HG03565 (cell line): ENCODE measurements around the gene TENT5C.

Experiments used
- ATAC-seq: cut with Tn5 transposase; IDR thresholded peaks from one replicate; pipeline ENCODE4 v1.9.1; 2021; ENCODE audit warnings: mild to moderate bottlenecking, moderate library complexity; ENCODE audit not compliant: unreplicated experiment

The TENT5C gene

DNA sequence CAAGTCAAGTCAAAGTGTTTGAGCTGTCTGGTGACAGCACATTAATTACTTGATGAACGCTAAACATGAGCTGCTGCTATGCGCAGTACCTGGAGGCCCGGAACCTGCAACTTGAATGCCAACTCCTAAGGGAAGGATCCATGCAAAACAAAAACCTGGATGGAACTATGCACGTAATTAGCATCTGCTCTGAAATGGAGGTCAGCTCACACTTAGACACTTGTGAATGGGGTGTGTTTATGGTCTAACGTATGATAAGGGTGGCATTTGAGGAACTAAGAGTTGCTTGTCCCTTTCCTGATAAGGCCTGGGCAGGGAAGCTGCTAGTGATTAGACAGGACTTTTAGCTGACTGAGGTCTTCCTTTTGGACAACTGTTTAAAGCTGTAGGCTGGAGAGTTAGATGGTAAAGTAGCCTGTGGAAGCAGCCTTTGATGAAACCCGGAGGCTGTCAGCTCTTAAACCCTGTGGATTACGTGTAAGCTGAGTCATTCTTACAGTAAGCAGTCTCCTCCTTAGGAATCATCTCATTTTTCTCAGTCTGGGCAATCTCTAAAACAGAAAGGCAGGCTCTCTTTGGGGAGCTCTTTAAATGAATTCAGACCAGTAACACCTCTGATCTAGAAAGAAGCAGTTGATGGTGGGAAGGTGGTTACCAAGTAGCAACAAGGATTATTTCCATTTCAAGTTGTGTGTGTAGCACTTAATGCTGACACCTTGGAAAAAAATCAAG lies 6.8 kb downstream of the TENT5C start:
- no peak for ATAC-seq

DNA sequence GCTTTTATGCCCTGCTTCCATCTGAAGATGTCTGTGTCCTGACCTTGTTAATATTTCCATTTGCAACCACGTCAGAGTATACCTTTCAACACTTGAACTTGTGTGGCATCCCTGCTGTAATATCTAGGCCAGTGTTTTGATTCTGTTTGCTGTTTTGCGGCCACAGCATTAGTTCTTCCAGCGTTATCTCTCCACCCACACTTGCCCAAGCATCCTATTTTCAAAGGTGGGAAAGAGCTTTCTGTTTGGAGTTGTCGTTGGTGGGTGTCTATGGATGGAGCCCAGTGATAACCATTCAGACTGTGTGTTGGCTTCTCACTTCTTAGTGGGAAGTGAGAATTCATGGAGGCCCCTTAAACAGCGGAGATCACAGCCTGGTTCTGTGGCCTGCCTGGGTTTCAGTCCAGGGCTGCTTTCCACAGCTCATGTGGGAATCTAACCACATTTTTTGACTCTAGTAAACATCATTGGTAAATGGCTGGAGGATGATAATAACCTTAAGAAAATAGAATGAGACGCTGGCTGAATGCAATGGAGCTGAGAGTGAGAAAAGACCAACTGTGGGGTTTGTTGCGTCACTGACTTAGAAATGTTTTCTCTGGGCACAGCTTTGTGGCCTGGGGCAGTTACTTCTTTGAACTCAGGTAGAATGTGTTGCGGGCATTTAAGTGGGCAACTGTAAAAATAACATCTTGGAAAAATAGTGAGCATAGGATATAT lies 7.6 kb downstream of the TENT5C start:
- ATAC-seq: no peak

DNA sequence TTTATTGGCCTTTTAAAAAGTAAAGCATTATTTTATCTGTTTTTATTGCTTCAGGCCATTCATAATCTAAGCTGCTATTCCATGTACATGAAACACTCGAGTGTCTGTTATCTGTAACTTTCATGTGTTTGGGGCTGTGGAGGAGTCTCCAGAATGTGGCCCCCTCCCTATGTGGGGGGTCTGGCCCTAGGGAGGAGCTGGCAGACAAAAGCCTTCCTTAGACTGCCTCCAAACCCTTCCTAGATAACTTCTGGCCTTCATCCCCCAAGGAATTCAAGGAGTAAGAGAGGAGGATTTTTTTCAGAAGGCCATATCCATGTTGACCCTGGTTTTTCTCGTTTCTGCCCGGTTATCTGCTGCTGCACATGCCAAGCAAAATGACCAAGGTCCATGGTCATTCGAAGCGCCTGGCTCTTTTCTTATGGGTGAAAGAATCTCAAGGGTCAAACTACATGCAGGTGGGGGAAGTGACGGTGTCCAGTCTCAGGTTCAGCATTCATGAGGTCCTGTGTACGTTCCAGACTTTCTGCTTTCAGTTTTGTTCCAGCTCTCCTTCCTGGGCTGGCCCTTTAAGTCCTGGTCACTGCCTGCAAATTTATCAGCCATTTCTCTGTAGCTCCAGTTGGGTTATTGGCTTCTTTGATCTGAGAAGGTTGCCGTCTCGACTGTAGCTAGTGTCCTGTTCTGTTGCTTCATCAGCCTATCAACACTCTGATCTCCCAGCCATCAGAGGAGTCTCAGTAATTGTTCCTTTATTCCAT lies 8.3 kb downstream of the TENT5C start:
- ATAC-seq: no peak

DNA sequence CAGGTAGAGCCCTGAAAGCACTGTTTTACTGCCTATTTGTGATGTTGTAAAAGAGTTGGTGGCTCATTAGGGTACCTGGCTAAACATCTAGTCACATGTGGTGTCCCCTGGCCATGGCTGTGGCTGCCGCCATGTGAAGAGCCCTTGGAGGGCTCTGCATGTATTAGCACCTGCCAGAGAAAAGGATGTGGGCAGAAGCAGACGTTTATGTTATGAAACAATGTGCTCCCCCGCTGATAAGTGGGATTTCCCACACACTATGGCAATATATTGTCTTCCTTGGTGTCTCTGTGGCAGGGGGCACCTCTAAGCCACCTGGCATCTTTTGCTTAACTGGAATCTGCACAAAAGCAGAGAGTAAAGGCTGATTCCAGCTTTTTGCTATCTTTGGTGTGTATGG lies 9.6 kb downstream of the TENT5C start:
- ATAC-seq: no peak

DNA sequence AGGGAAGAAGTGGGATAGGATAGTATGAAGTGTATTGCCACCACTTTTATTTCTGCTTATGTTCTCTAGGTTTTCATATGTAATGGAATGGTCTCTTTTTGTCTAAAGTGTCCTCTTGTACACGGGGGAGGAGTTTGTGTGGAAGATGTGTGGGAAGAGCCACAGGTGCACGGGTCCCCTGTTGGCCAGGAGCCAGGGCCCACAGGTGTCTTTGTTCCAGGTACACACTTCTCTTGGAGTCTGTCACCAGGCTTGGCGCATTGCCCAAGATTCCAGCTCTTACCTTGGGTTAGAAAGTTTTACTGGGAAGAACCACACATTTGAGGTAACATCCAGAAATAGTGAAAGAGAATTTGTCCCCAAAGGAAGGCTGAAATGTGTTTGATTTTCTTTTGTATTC lies 10.5 kb downstream of the TENT5C start:
- ATAC-seq: no peak

DNA sequence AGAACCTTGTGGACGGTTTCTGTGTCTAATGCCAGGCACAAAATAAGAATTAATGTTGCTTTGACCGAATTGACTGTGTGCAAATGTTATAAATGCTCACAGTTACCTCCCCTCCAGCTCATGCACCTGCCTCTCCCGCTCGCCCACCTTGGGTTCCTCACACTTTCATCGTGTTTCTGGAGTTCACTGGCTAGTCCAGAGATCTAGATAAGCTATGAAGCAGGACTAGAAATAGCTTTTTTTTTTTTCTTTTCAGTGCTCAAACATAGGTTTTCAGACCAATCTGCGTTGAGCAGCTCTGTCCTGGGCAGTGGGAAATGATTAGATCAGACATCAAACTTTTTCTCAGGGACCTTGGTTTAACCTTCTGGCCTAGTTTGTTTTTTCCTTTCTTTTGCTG lies 11.1 kb downstream of the TENT5C start:
- no peak for ATAC-seq

DNA sequence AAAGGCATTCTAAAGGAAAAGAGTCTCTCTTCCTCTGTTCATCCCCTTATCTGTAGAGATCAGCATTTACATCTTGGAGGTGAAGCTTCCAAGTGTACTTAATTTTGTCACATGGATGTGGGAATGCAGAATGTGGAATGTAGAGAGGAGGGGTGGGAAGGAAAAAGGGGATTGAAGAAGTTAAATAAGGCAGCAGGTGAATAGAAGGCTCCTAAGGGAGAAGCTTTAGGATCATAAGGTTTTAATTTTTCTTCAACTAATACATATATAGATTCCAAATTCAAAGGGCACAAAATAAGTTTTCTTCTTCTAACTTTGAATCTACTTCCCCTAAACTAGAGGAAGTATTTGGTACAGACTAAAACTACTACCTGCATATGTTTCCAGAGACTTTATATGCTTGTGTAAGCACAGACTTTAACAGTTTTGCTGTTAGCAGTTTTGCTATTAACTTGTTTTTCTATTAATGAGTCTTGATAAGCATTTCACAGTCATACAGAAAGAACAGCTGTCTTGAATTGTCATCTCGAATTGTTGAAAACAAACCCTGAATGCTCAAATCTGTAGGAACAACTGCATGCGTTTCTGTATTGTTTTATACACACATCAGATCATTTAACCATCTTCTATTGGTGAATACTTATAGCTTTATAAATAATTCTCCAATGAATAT lies 12.7 kb downstream of the TENT5C start:
- ATAC-seq: no peak

DNA sequence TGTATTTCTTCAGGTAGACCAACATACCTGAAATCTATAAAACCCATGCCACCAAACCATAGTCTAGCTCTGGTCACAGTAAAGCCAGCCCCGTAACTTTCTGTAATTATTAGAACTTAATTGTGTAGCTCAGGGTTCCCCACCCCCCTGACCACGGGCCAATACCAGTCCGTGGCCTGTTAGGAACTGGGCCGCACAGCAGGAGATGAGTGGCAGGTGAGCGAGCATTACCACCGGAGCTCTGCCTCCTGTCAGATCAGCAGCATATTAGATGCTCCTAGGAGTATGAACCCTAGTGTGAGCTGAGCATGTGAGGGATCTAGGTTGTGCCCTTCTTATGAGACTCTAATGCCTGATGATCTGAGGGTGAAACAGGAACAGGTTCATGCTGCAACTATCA lies 14.6 kb downstream of the TENT5C start:
- ATAC-seq: no peak

DNA sequence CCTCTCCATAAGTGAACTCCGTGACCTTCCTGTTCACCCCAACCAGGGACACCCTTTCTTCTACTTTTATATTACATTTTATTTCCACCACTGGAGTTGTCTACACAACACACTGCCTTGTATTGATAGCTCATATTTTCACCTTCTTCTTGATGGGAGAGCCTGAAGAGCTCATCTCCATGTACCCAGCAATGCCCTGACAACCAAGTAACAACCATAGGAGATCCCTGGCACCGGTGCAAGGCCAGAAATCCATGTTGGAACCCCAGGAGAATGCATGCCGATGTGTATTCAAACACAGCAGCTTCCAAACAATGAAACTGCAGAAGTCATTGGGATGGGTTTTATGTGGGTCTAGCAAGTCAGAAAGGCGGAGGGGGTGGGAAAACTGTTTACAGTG lies 15.5 kb downstream of the TENT5C start:
- no peak for ATAC-seq

DNA sequence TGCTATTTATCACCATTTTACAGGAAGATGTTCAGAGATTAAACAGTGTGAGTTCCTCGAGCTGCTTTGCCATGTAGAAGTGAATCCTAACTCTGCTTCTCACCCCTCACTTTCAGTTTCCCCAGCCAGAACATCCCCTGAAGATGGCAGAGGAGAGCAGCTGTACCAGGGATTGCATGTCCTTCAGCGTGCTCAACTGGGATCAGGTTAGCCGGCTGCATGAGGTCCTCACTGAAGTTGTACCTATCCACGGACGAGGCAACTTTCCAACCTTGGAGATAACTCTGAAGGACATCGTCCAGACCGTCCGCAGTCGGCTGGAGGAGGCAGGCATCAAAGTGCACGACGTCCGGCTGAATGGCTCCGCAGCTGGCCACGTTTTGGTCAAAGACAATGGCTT lies 16.9 kb downstream of the TENT5C start:
- no peak for ATAC-seq

DNA sequence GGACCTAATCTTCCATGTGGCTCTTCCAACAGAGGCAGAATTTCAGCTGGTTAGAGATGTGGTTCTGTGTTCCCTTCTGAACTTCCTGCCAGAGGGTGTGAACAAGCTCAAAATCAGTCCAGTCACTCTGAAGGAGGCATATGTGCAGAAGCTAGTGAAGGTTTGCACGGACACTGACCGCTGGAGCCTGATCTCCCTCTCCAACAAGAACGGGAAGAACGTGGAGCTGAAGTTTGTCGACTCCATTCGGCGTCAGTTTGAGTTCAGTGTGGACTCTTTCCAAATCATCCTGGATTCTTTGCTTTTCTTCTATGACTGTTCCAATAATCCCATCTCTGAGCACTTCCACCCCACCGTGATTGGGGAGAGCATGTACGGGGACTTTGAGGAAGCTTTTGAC lies 17.3 kb downstream of the TENT5C start:
- ATAC-seq: no peak

DNA sequence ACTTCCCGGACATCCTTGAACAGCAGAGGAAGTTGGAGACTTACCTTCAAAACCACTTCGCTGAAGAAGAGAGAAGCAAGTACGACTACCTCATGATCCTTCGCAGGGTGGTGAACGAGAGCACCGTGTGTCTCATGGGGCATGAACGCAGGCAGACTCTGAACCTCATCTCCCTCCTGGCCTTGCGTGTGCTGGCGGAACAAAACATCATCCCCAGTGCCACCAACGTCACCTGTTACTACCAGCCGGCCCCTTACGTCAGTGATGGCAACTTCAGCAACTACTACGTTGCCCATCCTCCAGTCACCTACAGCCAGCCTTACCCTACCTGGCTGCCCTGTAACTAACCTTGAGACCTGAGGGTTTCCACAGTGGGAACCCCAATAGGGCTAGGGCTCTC lies 17.9 kb downstream of the TENT5C start:
- ATAC-seq: no peak

DNA sequence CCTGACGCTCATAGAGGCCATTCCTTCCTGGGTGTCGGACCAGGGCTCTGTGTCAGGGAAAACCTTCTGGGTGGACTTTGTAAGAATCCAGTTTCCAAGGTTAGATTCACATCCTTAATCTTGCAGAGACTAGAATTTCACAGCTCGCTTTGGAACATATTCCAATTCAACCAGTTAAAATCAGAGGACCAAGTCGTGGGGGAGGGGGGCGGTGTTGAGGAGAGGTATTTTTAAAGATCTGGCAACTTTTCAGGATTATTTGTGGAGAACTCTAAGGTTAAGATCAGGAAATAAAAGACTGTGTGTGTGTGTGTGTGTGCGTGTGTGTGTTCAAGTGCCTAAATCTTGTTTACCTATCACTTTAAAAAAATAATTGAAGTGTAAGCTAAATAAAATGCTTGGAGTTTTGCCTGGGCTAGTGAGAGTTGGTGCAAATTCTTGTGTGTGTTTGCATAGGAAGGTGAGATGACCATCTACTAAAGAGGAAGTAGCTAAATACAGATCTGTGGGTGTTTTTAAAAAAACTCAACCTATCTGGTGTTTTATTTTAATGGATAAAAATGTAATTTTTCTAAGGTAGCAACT lies 21.8 kb downstream of the TENT5C start:
- ATAC-seq: no peak

DNA sequence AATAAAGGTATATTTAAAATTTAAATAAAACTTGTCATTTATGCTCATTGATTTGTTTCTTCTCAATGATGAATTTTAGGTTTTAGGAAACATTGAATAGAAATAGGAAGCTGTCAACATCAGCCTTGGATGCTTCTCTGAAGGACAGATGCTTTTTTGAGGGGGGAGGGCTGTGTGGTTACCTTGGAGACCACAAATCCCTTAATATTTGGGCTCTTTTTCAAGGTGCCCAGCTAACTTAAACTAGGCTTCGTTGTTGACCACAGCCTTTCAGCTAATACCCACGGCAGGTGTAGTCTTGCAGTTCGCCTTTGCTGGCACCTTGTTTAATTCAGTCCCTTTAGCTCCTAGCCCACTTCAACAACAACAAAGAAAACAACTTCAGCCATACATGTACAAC lies 22.5 kb downstream of the TENT5C start:
- ATAC-seq: no peak

DNA sequence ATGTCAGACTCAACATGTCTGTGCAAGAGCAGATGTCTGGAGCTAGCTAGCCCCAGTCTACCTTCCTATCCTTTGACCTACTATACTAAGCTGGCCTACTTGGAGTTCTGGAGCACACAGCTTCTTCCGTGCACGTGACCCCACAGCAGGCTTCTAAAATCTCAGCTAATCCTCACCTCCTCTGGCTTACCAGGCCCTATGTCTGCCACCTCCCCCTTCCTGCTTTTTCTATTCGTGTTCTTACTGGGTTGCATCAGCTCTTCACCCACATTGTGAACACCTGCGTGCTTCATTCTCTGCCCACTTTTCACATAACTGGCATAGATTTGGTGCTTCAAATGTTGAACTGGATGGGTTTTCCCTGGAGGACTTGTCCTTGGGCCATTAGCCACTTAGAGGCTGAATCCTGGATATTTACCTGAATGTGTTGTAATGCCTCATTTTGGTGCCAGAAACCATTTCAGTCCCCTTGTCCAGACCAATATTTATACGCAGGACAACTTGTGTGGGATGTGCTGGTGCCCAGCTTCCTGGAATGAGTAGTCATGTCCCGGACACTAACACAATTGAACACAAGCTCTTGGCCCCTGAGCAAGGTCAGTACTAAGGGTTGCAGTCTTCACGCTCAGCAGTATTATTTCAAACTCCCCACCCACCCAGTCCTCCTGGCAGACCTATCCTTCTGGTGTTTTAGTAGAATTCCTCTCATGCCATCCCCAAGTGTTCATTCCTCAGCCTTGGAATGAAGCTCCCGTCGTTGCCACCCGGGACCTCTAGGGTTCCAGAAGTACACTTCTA lies 24.0 kb downstream of the TENT5C start:
- no peak for ATAC-seq

DNA sequence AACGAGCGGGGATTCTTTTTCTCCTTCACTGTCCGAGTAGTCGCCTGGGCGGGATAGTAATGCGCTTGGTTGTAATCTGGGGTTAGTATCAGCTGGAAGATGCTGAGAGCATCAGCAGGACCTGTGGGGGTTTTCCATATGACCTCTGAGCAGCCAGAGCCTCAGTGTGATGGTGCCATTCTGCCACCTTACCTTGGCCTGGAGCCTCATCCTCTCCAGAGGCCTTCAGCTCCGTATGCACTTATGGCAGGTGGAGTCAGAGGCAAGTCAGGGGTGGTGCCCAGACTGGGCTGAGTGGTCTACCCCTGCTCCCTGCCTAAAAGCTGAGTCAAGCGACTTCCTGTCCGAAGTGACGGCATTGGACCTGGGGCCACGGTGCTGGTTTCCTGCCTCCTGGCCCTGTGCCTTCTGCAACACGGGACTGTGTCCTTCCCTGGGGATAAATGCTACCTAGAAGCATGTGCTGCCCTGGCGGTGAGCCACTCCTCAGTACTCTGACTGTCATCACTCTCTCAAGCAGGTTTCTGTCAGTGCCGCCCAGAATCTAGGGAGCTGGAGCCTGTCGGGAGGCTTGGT lies 24.7 kb downstream of the TENT5C start:
- no peak for ATAC-seq

DNA sequence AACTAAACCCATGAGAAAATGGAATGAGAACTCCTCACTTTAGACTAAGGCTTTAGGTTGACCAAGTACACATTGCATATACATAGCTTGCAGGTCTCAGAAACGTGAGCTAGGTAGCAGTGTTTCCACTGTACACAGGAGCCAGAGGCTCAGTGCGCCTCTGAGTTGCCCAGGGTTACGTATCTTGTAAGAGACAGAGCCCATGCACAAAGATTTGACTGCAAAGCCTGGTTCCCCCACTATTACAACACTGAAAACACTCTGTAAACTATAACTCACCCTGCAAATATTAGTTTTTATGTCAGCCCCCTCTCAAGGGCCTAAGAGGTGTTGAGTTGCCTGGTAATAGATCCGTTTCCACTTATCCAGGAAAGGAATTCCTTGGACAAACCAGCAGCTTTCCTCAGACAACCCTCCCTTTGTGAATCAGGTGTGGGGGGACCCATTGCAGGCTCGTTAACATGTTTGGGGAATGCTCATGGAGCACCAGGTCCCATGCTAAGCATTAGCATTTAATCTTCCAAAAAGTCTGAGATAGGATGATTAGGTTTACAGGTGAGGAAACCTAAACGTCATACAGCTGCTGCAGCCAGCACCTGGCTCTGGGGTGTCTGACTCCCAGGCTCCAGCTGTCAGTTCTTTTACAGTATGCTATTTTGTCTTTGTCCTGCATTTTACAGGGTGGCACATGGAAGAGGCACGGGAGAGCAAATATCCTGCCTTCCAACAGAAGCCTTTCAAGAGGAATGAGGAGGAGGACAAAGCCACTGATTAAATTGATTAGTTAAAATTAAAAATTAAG lies 25.7 kb downstream of the TENT5C start:
- no peak for ATAC-seq

DNA sequence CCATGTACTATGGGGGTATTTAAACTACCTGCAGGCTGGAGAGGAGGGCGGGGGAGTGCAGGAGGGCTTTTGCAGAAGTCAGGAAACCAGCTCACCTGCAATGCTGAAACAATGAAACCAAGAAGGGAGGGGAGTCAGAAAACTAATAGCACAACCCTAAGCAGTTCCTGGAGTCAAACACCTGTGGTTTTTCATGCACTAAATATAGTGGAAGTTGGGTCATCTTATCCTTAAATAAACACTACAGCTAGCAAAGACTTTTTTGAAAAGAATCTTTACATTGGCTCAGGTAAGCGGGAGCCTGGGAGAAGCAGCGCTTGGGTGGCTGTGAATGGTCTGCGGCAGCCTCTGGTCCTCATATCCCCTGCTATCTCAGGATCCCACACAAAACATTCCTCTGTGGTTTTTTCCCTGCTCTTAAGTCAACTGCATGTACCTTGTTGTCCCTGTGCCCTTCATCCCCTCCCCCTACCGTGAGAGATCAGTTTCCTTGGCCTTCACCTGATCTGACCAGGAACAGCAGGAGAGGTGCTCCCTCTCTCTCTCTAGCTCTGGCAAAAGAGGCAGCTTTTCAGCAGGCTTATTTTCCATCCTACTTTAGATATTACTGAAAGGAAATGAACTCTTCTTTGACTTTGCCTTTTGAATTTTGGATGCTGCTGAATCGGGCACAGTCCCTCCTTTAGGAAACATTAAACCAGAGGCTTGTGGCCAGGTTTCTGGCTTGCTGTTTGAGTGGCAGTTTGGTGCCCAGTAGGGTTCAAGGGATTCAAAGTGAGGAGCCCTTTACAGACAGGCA lies 26.6 kb downstream of the TENT5C start:
- ATAC-seq: peak; percentile 60

DNA sequence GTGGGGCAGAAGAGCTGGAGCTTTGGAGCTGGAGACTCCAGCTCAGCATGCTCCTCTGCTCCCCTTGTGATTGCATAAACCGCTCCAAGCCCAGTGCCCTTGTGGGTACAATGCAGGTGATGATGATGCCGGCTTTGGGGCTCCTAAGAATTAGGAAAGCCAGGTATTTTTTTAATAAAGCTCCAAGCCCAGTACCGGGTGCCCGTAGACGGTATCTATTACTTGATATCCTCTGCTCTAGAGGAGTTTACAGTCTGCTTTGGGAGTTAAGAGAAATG lies 27.2 kb downstream of the TENT5C start:
- ATAC-seq: no peak
